NCI-H460 (cell line): ENCODE measurements around the gene PARP16. TPM values are rescaled to one million over a fixed set of nuclear protein-coding genes. Genes with fewer than 3 reads are reported as not detected.

Source experiments
- DNase-seq: peaks from one replicate; pipeline ENCODE4 v3.0.0-alpha.2; 2016; ENCODE audit warnings: low read depth; ENCODE audit errors: extremely low read depth
- polyA plus RNA-seq: library from polyadenylated mRNA; depleted of rRNA; stranded (reverse); fragments of >200 nt; gene quantifications from 2 replicates; pipeline ENCODE4 v1.2.3, GENCODE V29; 2014; cell fraction: nucleus; rRNA removed
- total RNA-seq: library from RNA; depleted of rRNA; stranded (reverse); fragments of >200 nt; shearing (Covaris generic); gene quantifications from 2 replicates; pipeline ENCODE4 v1.2.3, GENCODE V29; 2014; rRNA removed

Gene PARP16, protein sequence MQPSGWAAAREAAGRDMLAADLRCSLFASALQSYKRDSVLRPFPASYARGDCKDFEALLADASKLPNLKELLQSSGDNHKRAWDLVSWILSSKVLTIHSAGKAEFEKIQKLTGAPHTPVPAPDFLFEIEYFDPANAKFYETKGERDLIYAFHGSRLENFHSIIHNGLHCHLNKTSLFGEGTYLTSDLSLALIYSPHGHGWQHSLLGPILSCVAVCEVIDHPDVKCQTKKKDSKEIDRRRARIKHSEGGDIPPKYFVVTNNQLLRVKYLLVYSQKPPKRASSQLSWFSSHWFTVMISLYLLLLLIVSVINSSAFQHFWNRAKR
- total RNA-seq, result 11.8 and 12.9 TPM in 2 replicates
- 8.4 and 11.8 TPM in 2 replicates for polyA plus RNA-seq

DNA sequence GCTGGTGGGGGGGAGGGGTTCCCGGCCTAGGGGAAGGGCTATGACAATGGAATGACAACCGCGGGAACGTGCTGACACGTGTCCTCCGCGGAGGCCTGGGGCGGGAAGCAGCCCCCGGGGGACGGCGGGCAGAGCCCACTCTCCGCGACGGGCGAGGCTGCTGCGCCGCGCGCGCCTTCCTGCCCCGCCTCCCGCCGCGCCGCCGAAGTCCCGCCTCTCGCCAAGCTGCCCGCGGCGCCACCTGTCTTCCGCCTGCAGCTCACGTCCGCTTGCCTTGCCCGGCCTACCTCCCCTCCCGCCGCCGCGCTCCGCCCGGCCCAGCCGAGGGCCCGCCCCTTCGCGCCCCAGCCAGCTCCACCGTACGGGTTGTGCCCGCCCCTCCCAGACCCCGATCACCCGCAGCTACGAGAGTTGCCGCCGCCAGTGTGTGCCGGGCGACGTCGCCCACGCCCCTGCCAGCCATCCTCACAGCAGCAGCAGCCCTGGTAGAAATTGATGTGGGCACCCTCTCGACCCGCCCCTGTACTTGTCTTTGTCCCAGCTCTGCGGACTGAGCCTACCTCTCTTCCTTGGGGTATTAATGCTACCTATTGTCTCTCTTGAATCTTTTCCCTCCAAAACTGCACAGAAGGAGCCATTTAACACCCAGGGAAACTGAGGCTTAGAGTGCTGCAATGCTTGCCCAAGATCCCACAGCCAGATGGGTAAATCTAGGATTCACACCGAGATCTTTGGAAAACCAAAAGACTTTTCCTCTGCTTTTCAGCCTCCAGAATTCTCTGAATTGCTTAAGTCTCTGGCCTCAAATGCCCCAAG, at the start of gene PARP16:
Gene PARP16 (minus strand): TSS at position 180 of the 816 bp plus-strand sequence. CDS start 457 bp downstream, outside the sequence.
- DNase-seq, result peak; percentile 80

DNA sequence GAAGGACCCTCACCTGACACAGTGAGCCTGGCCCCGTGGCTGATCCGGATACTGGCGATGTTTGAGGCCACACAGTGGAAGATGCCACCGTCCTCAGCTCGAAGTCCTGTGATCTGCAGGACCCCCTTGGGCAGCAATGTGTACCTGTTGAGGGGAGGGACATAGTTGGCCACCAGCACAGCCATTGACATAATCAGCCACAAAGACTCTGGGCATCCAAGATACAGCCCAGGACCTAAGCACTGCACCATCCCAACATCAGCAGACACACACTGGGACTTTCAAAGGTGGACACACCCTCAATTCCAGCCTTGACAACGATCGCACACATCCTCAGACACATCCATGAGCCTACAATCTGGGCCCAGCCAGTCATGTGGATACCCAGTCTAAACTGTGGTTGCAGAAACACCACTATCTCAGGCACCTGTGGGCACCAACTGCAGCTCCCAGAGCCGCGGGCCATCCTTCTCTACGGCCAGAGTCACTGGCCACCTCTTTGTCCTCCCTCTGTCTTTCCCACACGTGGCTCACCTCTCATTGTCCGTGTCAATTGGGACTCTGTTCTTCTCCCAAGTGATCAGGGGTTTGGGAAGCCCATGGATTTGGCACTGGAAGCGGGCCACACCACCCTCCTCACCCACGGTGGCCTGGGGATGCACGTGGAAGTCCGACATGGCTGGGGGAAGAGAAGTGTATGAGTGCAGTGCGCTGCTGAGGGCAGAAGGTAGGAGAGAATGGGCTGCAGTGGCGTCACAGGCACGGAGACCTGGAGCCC, 48.8 kb upstream of the PARP16 start:
- DNase-seq, result no peak

DNA sequence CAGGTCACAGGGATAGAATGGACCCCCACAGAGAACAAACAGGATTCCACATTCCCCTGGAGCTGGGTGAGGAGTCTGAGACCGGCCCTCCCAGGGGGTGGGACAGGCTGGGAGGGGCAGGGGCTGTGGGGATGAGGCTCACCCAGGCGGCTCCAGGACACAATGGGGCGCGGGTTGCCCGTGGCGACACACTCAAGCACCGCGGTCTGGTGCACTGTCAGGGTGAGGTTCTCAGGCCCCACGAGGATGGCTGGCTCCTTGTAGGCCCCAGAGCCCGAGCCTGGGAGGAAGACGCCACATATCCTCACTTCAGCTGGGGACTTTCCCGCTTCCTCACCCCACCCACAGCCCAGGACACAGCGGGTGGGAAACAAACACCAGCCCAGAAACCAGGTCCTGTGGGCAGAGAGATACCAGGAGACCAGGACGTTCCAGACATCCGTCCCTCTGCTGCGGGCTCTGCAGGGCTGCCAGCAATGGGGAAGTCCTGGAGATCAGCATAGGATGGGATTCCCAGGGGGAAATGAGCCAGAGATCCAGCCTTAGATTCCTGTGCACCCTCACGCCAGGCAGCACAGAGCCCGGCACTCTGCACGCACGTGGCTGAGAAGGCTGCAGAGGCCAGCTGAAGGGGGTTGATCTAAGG, 48.0 kb upstream of the PARP16 start:
- DNase-seq, result no peak

DNA sequence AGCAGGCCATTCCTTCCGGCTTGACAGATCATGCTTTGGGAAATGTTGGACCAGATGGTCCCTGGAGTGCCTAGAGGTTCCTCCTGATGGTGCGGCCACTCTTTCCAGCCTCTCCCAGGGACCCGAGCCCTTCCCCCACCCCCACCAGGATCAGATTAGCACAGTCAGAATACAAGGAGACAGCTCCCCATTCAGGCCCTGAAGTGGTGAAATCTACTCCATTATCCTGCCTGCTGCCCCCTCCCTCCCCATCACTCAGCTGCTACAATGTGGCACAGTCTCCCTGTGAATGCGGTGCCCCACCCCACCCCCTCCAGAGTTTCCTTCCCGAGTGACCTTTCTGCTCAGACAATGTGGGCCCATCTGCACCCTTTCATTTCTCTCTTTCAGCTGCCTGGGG, 47.2 kb upstream of the PARP16 start:
- DNase-seq, result no peak

DNA sequence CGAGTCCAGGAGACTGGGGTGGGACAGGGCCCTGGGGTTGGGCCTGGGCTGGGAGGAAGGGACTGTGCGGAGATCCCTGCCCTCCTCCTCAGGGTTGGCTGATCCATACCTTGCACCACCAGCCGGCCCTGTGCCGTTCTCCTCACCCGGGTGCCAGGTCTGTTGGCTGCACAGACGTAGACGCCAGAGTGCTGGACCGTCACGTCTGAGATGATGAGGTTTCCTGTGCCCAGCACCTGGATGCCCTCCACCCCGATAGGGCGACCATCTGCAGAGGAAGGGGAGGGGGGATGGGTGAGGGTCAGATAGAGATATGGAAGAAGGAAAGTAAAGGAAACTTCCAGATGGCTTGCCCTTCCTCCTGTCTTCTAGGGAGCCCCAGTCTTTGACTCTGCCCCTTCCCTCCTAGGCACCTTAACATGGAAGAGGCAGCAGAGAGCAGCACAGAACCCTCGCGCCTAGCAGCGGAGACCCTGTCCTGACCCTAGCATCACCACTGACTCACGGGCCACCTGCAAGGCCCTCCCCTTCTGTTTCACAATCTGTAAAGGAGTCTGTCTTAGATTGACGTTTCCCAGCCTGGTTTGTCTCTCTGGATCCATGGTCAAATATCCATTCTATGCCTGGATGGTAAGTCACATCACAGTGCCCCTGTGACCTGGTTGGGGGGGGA, 46.6 kb upstream of the PARP16 start:
- DNase-seq, result no peak

DNA sequence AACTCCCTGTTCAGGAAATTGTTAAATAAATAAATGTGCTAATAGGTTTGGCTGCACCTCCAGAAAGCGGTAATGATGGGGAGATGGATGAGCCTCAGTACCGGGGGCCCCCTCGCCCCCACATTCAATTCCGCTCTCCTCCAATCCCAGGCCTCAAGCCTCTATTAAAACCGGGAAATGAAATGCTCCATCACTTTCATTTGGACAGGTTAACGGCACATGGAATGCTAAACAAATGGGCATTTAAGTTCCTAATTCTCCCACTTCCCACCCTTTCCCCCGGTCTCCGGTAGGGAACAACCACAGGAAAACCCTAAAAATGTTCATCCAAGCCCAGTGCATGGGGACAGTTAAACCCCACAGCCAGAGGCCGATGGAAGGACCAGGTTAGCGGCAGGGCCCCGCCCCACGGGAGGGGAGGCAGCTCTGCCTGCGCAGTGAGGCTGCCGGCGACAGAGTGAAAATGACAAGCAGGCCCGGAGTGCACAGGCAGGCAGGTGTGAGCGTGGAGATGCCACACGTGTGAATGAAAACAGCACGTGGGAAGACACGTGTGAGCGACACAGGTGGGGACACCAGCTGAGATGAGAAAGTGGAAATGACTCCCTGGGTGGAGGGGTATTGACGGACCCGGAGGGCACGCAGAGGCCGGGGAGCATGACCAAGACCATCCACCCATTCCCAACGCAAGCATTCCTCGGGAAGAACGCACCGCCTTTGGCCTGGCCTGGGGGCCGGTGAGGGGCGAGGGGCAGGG, 45.9 kb upstream of the PARP16 start:
- DNase-seq, result no peak

DNA sequence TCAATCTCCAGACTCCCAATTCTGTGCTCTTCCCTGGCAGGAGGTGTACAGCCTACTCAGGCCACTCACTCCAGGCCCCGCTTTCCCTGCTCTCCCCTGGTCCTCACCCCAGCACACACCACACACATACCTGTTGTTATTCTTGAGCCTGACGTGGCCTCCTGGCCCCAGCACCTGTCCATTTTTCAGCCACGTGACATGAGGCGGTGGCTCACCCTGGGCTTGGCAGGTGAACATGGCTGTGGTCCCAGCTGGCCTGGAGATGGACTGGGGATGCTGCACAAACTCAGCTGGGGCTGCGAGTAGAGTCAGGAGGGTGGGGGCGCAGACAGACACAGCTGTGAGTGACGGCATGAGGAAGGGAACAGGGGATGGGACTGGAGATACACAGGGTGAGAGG, 45.1 kb upstream of the PARP16 start:
- DNase-seq, result no peak

DNA sequence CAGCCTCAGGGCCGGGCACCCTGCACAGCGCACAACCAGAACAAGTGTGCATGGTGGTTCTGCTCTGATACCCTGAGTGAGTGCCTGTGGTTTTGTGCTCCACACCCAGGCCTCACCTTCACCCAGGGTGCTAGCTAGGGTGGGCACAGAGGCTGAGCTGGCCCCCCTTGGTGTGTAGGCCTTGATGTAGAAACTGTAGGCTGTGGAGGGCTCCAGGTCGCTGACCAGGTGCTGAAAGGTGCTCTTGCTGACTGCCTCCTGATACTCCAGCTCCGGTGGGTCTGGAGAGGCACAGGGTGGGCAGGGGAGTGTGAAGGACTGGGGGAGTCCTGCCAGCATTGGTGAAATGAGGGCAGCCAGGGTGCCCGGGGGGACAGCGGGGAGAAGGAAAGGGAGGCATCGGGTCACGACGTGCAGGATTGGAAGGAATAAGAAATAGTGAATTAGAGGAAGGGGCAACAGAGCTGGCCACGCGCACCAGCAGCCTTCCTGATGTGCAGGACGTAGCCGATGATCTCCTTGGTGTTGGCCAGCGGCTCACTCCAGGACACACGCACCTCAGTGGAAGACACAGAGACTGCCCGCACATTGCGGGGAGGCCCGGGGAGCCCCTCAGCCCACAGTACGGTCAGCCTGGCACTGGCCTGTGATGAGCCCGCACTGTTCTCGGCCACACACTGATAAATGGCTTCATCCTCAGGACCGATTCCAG, 44.4 kb upstream of the PARP16 start:
- DNase-seq, result no peak

DNA sequence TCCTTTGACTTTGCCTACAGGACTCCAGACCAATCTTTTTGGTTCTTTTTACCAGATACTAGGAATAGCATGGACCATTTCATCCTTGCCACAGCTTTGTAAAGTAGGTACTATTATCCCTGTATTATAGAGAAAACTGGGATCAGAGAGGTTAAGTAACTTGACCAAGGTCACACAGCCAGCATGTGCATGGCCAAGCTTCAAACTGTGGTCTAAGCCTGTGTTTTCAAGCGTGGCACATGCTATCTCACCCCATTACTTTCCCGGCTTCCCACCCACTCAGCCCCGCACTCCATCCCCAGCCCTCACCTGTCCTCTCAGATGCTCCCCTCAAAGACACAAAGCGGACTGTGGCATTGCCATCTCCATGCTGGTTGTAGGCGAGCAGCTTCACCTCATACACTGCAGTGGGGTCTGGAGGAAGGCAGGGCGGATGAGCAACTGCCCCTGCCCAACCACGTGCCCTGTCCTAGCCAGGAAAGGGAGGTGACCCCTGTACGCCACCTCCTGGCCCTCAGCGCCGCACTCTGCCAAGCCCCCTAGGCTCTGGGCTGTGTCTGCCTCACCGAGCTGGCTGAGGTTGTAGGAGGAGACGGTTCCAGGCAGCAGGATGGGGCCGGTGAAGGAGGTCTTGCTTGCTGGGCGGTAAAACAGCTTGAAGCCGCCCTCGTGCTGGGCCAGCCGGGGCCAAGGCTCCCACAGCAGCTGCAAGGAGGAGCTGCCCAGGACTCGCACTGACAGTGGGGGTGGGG, 43.5 kb upstream of the PARP16 start:
- DNase-seq, result no peak

DNA sequence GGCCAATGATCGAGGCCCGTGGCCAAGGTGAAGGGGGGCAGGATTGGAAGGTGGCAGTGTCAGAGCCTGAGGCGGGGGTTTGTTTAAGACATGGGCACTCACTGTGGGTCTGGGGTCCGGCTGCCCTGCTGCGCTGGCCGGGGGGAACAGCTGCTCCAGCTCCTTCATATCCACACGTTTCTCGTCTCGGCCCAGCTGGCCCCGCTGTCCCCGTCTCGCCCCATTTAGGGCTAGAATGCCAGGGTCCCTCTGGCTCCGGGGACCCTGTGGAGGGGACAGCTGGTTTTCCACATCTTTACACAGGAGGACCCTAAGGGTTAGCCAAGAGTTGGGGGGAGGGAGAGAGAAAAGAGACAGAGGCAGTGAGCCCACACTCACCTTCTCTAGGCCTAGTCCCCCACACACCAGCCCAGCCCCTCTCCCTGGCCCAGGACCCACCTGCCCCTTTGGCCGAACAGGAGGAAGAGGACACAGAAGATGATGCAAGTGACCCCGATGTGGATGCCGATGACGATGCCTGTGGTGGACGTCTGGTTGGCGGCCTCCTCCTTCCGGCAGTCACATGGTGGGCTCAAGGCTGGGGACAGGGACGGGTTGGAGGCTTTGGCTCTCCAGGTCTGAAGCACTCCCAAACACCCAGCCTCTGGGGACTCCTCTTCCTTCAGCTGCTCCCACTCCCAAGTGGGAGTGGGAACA, 42.8 kb upstream of the PARP16 start:
- no peak for DNase-seq

DNA sequence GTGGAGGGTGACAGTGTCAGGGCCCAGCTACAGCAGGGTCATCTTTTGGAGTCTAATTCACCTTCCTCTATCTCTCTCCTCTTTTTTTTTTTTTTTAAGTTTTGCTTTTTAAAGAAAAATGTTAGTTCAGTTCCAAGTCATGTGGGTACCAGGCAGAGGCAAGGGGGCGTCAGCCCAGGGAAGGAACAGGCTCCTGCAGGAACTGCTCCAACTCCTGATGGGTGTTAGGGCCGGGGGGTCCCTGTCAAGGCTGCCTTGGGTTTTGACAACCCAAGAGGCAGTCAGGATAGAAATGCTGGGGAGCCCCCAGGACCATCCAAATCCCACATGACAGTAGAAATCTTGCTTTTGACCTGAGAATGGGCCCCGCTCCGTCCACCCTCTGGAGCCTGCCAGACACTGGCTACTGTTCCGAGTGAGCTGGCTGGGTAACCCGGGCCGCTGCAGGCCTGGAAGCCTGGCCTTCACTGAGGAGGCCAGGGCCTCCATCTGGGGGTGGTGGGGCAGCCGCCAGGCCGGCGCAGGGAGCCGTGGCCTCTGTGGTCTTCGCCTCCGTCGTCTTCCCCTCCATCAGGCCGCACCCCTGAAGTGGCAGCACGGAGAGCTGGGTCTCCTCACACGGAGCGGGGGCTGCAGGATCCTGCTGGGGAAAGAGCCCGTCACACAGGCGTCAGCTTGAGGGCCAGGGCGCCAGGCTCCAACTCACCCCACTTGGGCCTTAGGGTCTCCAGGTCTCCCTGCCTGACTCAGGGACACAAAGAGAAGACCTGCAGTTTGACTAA, 42.0 kb upstream of the PARP16 start:
- no peak for DNase-seq

DNA sequence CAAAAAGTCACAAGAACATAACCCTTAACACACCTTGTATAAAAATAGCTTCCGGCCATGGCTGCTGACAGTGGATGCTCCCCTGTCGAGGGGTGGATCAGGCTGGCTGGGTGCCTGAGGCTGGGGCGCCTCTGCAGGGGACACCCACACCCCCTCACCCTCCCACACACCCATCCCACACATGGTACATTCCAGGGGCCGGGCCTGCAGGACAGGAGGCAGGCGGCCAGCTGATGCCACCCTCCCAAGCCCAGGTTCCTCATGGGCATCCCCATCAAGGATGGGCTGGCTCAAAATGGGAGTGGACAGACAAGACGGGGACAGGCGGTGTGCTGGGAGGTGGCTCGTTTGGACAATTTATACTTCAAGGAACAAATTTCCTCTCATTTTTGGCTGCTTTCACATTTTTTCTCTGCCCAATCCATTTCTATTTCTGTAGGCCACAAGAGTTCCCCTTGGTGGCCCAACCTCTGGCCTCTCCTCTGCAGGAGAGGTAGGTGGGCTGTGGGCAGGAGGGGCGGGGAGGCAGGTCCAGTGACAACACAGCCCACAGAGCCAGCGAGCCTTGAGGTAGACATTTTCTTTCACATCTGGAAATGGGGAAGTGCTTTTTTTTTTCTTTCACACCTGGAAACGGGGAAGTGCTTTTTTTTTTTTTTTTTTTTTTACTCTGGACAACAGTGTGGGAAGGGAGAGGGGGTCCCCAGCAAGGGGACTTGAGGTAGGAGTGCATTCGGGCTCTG, 41.1 kb upstream of the PARP16 start:
- DNase-seq, result no peak

DNA sequence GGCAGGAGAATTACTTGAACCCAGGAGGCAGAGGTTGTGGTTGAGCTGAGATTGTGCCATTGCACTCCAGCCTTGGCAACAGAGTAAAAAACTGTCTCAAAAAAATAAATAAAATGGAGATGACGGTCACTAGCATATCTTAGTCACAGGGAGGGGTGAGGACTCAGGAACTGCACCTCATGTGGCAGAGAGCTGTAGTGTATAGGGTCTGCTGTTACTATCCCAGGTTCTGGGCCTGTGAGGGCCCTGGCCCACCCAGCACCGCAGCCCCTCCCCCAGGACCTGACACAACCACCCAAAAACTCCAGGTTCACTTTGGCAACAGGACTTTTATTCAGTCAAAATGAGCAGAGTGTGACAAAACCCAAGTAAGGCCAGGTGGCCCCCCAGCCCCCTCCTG, 40.1 kb upstream of the PARP16 start:
- DNase-seq, result no peak

DNA sequence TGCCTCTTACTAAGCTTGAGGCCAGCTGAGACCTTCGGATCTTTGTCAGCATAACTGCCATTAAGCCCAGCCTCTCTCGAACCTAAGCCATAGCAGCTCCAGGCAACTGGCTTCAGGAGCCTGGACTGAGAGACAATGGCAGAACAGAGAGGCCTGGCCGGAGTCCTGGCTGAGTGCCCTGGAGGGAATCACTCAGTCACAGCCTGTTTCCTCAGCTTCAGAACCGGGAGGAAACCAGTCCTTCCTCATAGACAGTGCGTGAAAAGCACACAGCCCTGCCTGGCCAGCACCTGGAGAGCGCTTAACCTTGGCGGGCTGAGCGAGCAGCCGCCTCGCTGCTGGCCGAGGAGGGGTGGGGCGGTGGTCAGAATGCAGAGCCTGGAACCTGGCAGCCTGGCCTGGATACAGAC, 39.4 kb upstream of the PARP16 start:
- no peak for DNase-seq

DNA sequence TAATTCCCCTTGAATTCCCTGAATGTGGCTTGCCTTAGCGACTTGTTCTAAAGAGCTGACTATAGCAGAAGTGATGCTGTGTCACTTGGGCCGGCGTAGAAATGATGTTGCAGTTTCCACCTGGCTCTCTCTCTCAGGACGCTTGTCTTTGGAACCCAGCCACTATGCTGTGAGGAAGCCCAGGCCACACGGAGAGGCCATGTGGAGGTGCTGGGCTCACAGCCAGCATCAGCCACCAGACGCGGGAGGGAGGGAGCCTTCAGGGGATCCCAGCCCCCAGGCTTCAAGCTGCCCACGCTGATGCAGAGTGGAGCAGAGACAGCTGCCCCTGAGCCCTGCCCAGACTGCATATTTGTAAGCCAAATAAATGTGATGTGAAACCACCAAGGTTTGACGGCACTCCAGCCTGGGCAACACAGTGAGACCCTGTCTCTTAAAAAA, 36.4 kb upstream of the PARP16 start:
- DNase-seq, result no peak

DNA sequence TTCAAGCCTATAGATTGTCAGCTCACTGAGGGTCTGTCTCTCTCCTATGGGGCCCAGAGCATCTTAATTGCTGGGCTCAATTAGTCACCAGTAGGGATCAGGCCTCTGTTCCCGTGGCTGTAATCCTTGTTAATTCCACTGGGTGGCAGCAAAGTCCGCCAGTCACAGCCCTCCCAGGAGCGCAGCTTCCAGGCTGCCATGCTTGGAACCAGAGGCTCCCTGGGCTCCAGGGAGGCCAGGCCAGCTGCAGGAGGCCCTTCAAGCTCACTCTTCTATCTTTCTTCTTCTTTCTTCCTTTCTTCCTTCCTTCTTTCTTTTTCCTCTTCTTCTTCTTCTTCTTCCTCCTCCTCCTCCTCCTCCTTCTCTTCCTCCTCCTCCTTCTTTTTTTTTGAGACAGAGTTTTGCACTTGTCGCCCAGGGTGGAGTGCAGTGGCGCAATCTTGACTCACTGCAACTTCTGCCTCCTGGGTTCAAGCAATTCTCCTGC, 32.2 kb upstream of the PARP16 start:
- DNase-seq, result peak; percentile 77
